Mesendoderm (in vitro differentiated cells): Measurements from ENCODE around the gene HHEX.
"Not testable (repeated sequence)": the region's sequence is repeated elsewhere in the genome, so short reads cannot be mapped to it uniquely, and the experiment has no call there.

Experiments
- DNase-seq: peaks from one replicate; pipeline ENCODE4 v3.0.0; 2013
- H2AK5ac ChIP-seq: 2 replicates; pipeline ENCODE4 v1.6.1; 2013; ENCODE audit warnings: low read length, inconsistent platforms
- H2BK120ac ChIP-seq: 2 replicates; pipeline ENCODE4 v1.6.1; 2013; ENCODE audit warnings: low read depth, mild to moderate bottlenecking, low read length, moderate library complexity, mixed read lengths
- H2BK15ac ChIP-seq: replicated peaks from 2 replicates; pipeline ENCODE4 v1.6.1; 2013; ENCODE audit warnings: low read depth, mild to moderate bottlenecking, moderate library complexity
- H2BK5ac ChIP-seq: 2 replicates; pipeline ENCODE4 v1.6.1; 2013; ENCODE audit warnings: low read length, inconsistent platforms
- H3K18ac ChIP-seq: 2 replicates; pipeline ENCODE4 v1.6.1; 2013; ENCODE audit warnings: mild to moderate bottlenecking, low read length, mixed read lengths
- H3K23ac ChIP-seq: one replicate; pipeline ENCODE4 v1.6.1; 2013; ENCODE audit warnings: low read length
- H3K27ac ChIP-seq: 2 replicates; pipeline ENCODE4 v1.5.1; 2013; ENCODE audit warnings: low read depth, mild to moderate bottlenecking, inconsistent platforms, low read length, moderate library complexity
- H3K27me3 ChIP-seq: 2 replicates; pipeline ENCODE4 v1.6.1; 2013; ENCODE audit warnings: low read length, control low read depth, mild to moderate bottlenecking, inconsistent platforms; ENCODE audit not compliant: insufficient read depth, poor library complexity
- H3K36me3 ChIP-seq: 2 replicates; pipeline ENCODE4 v1.6.1; 2013; ENCODE audit warnings: low read length, inconsistent platforms; ENCODE audit not compliant: control insufficient read depth, insufficient read depth
- H3K4ac ChIP-seq: one replicate; pipeline ENCODE4 v1.6.1; 2013; ENCODE audit warnings: low read depth, mild to moderate bottlenecking, low read length, moderate library complexity
- H3K4me1 ChIP-seq: 2 replicates; pipeline ENCODE4 v1.6.1; 2013; ENCODE audit warnings: low read depth, low read length, inconsistent platforms; ENCODE audit not compliant: control insufficient read depth
- H3K4me2 ChIP-seq: 2 replicates; pipeline ENCODE4 v1.6.1; 2013; ENCODE audit warnings: low read length
- H3K4me3 ChIP-seq: 2 replicates; pipeline ENCODE4 v1.5.1; 2013; ENCODE audit warnings: mild to moderate bottlenecking, low read length
- H3K56ac ChIP-seq: one replicate; pipeline ENCODE4 v1.6.1; 2013; ENCODE audit warnings: low read length
- H3K79me1 ChIP-seq: 2 replicates; pipeline ENCODE4 v1.6.1; 2013; ENCODE audit warnings: low read length, inconsistent platforms
- H3K79me2 ChIP-seq: 2 replicates; pipeline ENCODE4 v1.6.1; 2013; ENCODE audit warnings: mild to moderate bottlenecking, low read length; ENCODE audit not compliant: control insufficient read depth, insufficient read depth
- H3K9ac ChIP-seq: 2 replicates; pipeline ENCODE4 v1.6.1; 2013; ENCODE audit warnings: low read length, inconsistent platforms
- H4K5ac ChIP-seq: one replicate; pipeline ENCODE4 v1.6.1; 2013; ENCODE audit warnings: low read length
- H4K8ac ChIP-seq: one replicate; pipeline ENCODE4 v1.6.1; 2013; ENCODE audit warnings: low read depth, mild to moderate bottlenecking, control low read depth, low read length, moderate library complexity
- WGBS: extraction: QIAGEN DNeasy Blood & Tissue Kit; methylation state at CpG from one replicate; pipeline ENCODE4 v1.1.7; 2013; ENCODE audit warnings: low lambda C conversion rate, missing lambda C conversion rate; ENCODE audit not compliant: insufficient coverage; ENCODE audit errors: extremely low coverage; 5-methylcytosine and 5-hydroxymethylcytosine counted together

The HHEX gene

DNA sequence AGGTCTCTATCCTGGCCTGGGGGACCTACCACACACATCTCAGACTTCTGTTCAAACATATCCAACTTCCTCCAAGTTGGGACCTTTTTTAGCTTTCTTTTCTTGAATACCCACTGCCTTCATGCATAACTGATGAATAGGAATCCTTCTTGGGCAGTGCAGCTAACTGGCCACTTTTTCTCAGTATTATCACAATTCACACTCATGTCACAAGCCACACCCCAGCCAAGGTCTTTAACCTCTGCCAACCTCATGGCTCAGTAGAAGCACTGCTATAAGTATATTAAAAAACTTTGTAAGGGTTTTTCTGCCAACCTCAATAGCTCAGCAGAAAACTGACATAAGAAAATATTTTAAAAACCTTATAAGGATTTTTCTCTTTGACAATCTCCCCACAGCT lies 44.5 kb downstream of the HHEX start:
- Histone ChIP-seq H2BK5ac (no peak overlapping the region), H2BK120ac (no peak overlapping the region)
- no peak for DNase-seq

DNA sequence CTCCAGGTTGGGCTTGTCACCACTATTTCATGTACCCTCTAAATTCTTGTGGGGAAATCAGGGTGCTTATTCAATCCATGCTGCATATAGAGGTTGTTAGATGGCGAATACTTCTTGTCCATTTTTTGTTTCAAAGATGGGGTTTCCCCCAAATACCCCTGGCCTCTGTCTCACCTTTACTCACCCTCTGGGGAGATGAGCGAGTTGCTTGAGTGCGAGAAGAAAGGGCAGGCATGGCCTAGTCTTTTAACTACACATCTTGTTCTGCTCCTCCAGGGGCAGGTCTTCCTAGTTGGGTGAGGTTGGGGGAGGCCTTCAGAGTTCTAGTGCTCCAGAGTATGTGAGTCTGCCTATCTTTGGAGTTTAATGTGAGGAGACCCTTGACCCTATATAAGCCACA lies 46.2 kb downstream of the HHEX start:
- Histone ChIP-seq H3K4me1 (no peaks in the 10 kb centered on the region), H4K5ac (no peak overlapping the region), H3K79me1 (no peaks in the 10 kb centered on the region), H3K9ac (no peak overlapping the region), H3K4ac (no peak overlapping the region), H3K36me3 (no peaks in the 10 kb centered on the region), H2AK5ac (no peak overlapping the region), H3K23ac (no peak overlapping the region), H2BK120ac (no peak overlapping the region), H3K27me3 (no peaks in the 10 kb centered on the region), H3K4me2 (no peak overlapping the region), H3K27ac (no peak overlapping the region), H3K4me3 (no peak overlapping the region), H2BK15ac (no peak overlapping the region), H3K56ac (no peak overlapping the region), H3K18ac (no peak overlapping the region), H2BK5ac (no peak overlapping the region), H3K79me2 (no peaks in the 10 kb centered on the region), H4K8ac (no peak overlapping the region)
- no peak for DNase-seq
- no CpG with 5 or more reads among the region's 3 CpGs for WGBS

More for the DNA sequence above, 44.5 kb downstream of the HHEX start:
- Histone ChIP-seq H3K27me3 (no peaks in the 10 kb centered on the region), H3K23ac (no peak overlapping the region), H3K79me2 (no peaks in the 10 kb centered on the region), H3K4me3 (no peak overlapping the region), H2BK15ac (no peak overlapping the region), H3K4me1 (no peaks in the 10 kb centered on the region), H3K56ac (no peak overlapping the region), H3K36me3 (no peaks in the 10 kb centered on the region), H3K4ac (no peak overlapping the region), H4K8ac (no peak overlapping the region), H3K9ac (no peak overlapping the region), H4K5ac (no peak overlapping the region), H3K4me2 (no peak overlapping the region), H2AK5ac (no peak overlapping the region), H3K27ac (no peak overlapping the region), H3K18ac (no peak overlapping the region), H3K79me1 (no peaks in the 10 kb centered on the region)

DNA sequence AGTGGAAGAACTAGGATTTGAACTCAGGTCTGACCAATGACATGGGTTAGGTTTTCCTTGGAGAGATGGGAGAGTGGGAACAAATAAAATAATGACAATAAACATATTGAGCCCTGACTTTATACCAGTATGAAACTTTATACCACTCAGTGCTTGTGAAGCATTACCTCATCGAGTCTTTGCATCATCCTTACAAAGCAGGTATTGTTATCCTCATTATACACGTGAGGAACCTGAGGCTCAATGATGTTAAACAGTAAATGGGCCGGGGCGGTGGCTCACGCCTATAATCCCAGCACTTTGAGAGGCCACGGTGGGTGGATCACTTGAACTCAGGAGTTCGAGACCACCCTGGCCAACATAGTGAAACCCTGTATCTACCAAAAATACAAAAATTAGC lies 47.7 kb downstream of the HHEX start:
- Histone ChIP-seq H2AK5ac (no peak overlapping the region), H3K4me1 (no peaks in the 10 kb centered on the region), H3K4ac (no peak overlapping the region), H2BK120ac (no peak overlapping the region), H2BK15ac (no peak overlapping the region), H3K36me3 (no peaks in the 10 kb centered on the region), H3K79me2 (no peaks in the 10 kb centered on the region), H3K18ac (no peak overlapping the region), H3K56ac (no peak overlapping the region), H3K4me3 (no peak overlapping the region), H3K9ac (no peak overlapping the region), H4K5ac (no peak overlapping the region), H4K8ac (no peak overlapping the region), H3K27ac (no peak overlapping the region), H3K4me2 (no peak overlapping the region), H3K27me3 (no peaks in the 10 kb centered on the region), H2BK5ac (no peak overlapping the region), H3K23ac (no peak overlapping the region), H3K79me1 (no peaks in the 10 kb centered on the region)
- DNase-seq: no peak
- WGBS: no CpG with 5 or more reads among the region's 7 CpGs

DNA sequence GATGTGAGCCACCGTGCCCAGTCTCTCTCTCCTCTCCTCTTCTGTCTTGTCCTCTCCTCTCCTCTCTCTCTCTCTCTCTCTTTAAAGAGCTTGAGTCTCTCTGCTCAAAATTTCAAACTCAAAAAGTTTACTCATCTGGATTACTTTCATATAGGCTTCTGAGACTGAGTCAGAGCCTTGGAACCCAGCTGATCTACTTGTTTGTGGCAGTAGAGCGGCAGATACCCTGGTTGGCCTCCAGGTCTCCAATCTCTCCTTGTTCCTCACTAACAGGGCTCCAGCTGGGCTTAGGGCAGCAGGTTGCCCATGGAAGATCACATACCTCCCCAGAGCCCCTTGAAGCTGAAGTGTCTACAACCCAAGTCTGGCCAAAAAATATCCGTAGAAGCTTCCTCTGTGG lies 51.0 kb downstream of the HHEX start:
- Histone ChIP-seq H2BK5ac (no peak overlapping the region), H3K23ac (no peak overlapping the region), H2BK120ac (no peak overlapping the region), H3K56ac (no peak overlapping the region), H3K4me1 (no peaks in the 10 kb centered on the region), H3K79me1 (no peaks in the 10 kb centered on the region), H3K4ac (no peak overlapping the region), H4K8ac (no peak overlapping the region), H4K5ac (no peak overlapping the region), H3K9ac (no peak overlapping the region), H3K18ac (no peak overlapping the region), H3K27me3 (no peaks in the 10 kb centered on the region), H3K4me2 (no peak overlapping the region), H3K27ac (no peak overlapping the region), H3K79me2 (no peaks in the 10 kb centered on the region), H3K4me3 (no peak overlapping the region), H2BK15ac (no peak overlapping the region), H2AK5ac (no peak overlapping the region), H3K36me3 (no peaks in the 10 kb centered on the region)
- DNase-seq: no peak
- no CpG with 5 or more reads among the region's 3 CpGs for WGBS

DNA sequence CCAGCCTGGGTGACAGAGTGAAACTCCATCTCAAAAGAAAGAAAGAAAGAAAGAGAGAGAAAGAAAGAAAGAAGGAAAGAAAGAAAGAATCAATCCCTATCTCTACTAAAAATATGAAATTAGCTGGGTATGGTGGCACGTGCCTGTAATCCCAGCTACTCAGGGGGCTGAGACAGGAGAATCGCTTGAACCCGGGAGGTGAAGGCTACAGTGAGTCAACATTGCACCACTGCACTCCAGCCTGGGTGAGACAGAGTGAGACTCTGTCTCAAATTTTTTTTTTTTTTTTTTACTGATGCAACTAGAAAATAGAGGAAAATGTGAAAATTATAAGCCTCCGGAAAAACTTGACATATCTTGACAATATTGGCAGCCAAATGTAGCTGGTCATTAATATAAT lies 52.0 kb downstream of the HHEX start:
- not testable (repeated sequence) for H2BK15ac ChIP-seq, H3K36me3 ChIP-seq, H3K27me3 ChIP-seq, H2AK5ac ChIP-seq, H3K23ac ChIP-seq, H4K5ac ChIP-seq, H3K4me3 ChIP-seq, H3K4me1 ChIP-seq, H2BK5ac ChIP-seq, H3K56ac ChIP-seq, H3K79me1 ChIP-seq, H3K9ac ChIP-seq, H3K4me2 ChIP-seq, H4K8ac ChIP-seq, H3K18ac ChIP-seq, H3K4ac ChIP-seq, H3K27ac ChIP-seq, H2BK120ac ChIP-seq, H3K79me2 ChIP-seq, DNase-seq
- no CpG with 5 or more reads among the region's 4 CpGs for WGBS

DNA sequence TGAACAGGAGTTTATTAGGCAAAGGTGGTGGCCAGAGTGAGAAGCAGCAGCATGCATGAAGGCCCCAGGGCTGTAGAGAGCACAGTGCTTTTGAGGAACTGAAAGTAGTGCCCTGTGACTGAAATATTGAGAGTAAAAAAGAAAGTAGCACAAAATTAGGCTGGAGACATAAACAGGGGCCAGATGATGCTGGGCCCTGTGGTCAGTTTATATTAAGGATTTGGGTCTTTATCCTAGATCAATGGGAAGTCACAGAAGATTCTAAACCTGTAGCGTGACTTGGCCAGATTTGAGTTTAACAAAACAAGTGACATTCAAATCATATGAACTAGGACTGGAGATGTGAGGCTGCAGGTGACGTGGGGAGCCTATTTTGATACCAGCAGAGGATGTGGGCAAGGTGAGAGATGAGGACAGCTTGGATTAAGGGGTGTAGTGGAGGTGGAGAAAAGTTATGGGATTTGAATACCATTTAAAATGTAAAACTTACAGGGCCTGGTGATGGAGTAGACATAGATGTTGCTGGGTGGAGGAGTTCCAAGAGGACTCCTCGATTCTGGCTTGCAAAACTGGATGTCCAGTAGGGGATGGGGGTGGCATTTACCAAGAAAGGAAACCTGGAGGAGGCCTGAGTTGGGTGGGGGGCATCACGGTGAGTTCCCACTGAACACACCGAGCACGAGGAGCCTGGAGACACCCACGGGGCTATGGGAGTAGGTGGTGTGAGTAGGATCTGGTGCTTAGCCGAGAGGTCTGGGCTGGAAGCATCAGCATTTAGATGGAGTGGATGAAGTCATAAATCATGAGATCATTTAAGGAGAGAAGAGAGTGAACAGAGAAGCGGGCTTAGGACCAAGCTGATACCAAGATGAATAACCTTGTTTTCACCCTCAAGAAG lies 52.8 kb downstream of the HHEX start:
- no peak overlapping the region for H2AK5ac ChIP-seq
- no peak overlapping the region for H3K4ac ChIP-seq
- H3K4me2 ChIP-seq: no peak overlapping the region
- no peak overlapping the region for H3K4me3 ChIP-seq
- H3K9ac ChIP-seq: no peak overlapping the region
- H3K79me2 ChIP-seq: no peaks in the 10 kb centered on the region
- H3K23ac ChIP-seq: no peak overlapping the region
- WGBS: no CpG with 5 or more reads among the region's 9 CpGs
- no peak overlapping the region for H2BK120ac ChIP-seq
- DNase-seq: no peak
- H3K56ac ChIP-seq: no peak overlapping the region
- no peaks in the 10 kb centered on the region for H3K36me3 ChIP-seq
- H3K27me3 ChIP-seq: no peaks in the 10 kb centered on the region
- H3K27ac ChIP-seq: no peak overlapping the region
- no peak overlapping the region for H4K8ac ChIP-seq
- H3K4me1 ChIP-seq: no peaks in the 10 kb centered on the region
- no peak overlapping the region for H2BK5ac ChIP-seq
- no peak overlapping the region for H2BK15ac ChIP-seq
- H3K79me1 ChIP-seq: no peaks in the 10 kb centered on the region
- H4K5ac ChIP-seq: no peak overlapping the region
- no peak overlapping the region for H3K18ac ChIP-seq
